ENCODE measurements around the gene GFM2.

DNA sequence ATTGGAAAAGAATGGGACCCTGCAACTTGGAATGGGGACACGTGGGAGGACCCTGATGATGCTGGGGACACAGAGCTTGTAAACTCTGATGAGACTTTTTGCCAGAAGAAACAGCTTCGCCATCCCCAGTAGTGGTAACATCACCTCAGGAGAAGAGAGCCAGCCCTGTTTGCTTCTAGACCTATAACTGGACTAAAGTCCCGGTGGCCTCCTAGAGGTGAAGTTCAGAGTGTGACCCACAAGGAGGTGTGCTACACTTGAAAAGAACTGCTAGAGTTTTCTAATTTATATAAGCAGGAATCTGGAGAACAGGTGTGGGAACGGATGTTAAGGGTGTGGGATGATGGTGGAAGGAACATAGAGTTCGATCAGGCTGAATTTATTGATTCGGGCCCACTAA is 19.9 kb upstream of the GFM2 start:
- TF ChIP-seq EP300 (IDR thresholded peaks at IDR 0.05; ENCODE audit: low read depth) = no peak
- no peak for TF ChIP-seq POLR2A (IDR thresholded peaks at IDR 0.05)
- TF ChIP-seq, protein P1, sequence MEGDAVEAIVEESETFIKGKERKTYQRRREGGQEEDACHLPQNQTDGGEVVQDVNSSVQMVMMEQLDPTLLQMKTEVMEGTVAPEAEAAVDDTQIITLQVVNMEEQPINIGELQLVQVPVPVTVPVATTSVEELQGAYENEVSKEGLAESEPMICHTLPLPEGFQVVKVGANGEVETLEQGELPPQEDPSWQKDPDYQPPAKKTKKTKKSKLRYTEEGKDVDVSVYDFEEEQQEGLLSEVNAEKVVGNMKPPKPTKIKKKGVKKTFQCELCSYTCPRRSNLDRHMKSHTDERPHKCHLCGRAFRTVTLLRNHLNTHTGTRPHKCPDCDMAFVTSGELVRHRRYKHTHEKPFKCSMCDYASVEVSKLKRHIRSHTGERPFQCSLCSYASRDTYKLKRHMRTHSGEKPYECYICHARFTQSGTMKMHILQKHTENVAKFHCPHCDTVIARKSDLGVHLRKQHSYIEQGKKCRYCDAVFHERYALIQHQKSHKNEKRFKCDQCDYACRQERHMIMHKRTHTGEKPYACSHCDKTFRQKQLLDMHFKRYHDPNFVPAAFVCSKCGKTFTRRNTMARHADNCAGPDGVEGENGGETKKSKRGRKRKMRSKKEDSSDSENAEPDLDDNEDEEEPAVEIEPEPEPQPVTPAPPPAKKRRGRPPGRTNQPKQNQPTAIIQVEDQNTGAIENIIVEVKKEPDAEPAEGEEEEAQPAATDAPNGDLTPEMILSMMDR (IDR thresholded peaks at IDR 0.05) = peak in 4 of 5 experiments; percentile 24 to 39 (median 31)

All from transverse colon (tissue), 3 donors.